Transverse colon (tissue), 4 donors: ENCODE measurements around the gene CAMTA1. TPM values are rescaled to one million over a fixed set of nuclear protein-coding genes. Genes with fewer than 3 reads are reported as not detected.
A peak's percentile ranks its signal among the peaks of the same experiment; 100 is the strongest.

Source experiments
- DNase-seq: peaks from one replicate; pipeline ENCODE4 v3.0.0-alpha.2; 2019
- H3K27ac ChIP-seq, 4 donors: fragments of 200-600 bp; sonication (generic); 2 replicates each; pipeline ENCODE4 v1.5.1; 2016 to 2018; ENCODE audit warnings: inconsistent platforms in 4 of 4
- H3K27me3 ChIP-seq: fragments of 200-600 bp; sonication (generic); 2 replicates; pipeline ENCODE4 v1.5.1; 2017; ENCODE audit warnings: inconsistent platforms
- H3K36me3 ChIP-seq, 4 donors: fragments of 200-600 bp; sonication (generic); 2 replicates each; pipeline ENCODE4 v1.5.1; 2017 to 2019; ENCODE audit warnings: inconsistent platforms in 4 of 4
- H3K4me1 ChIP-seq, 4 donors: fragments of 200-600 bp; sonication (generic); 2 replicates each; pipeline ENCODE4 v1.5.1; 2017 to 2020; ENCODE audit warnings: inconsistent platforms in 4 of 4
- H3K4me3 ChIP-seq, 4 donors: fragments of 200-600 bp; sonication (generic); 1 replicate in 1 of 4; 2 replicates in 3 of 4; pipeline versions ENCODE4 v1.5.1 to v1.6.1; 2017 to 2019; ENCODE audit warnings: inconsistent platforms in 4 of 4
- H3K9me3 ChIP-seq, 2 donors: fragments of 200-600 bp; sonication (generic); 2 replicates each; pipeline ENCODE4 v1.5.1; 2017 to 2019; ENCODE audit warnings: inconsistent platforms in 2 of 2
- EP300 ChIP-seq: sonication (generic); formaldehyde crosslinking; IDR thresholded peaks from one replicate; pipeline ENCODE4 v1.6.1; 2017; ENCODE audit warnings: antibody characterized with exemption, low read depth
- POLR2A ChIP-seq: fragments of 450-650 bp; IDR thresholded peaks from one replicate; pipeline ENCODE4 v1.6.1; 2016; ENCODE audit warnings: antibody characterized with exemption, mild to moderate bottlenecking, moderate library complexity
- POLR2AphosphoS5 ChIP-seq, 3 donors: sonication (generic); formaldehyde crosslinking; IDR thresholded peaks; one replicate each; pipeline ENCODE4 v1.6.1; 2016; ENCODE audit warnings: antibody characterized with exemption in 3 of 3
- WGBS, 2 donors: methylation state at CpG; one replicate each; pipeline ENCODE4 v1.1.5; 2018; ENCODE audit warnings: low coverage in 1 of 2; 5-methylcytosine and 5-hydroxymethylcytosine counted together
- in situ Hi-C, 4 donors: fragments of 200-750 bp; cut with MboI; loops; one replicate each; pipeline versions ENCODE4 v1.15.0 to v1.15.1; 2017; ENCODE audit warnings: low sequenced_read_pairs in 3 of 4, low pct_ligation_motif_present in 1 of 4, low pct_unique_long_range_greater_than_20kb in 1 of 4
- intact Hi-C: fragments of 100-400 bp; cut with DNase I; formaldehyde crosslinking; loops from one replicate; pipeline ENCODE4 v1.15.1; 2023; ENCODE audit warnings: low total_unique reads
- total RNA-seq, 4 donors: library from RNA; depleted of rRNA; stranded (reverse); fragments of >200 nt; gene quantifications; one replicate each; pipeline ENCODE4 v1.1.0, GENCODE V29; 2016
- TF ChIP-seq, protein P1 (sequence below), 5 experiments: fragments of 200-600 bp in 3 of 5; fragments of 450-650 bp in 2 of 5; sonication (generic) in 3 of 5; IDR thresholded peaks; 1 replicate in 2 of 5; 2 replicates in 3 of 5; pipeline ENCODE4 v1.5.1; 2016 to 2017; ENCODE audit warnings: antibody characterized with exemption in 5 of 5, inconsistent platforms in 3 of 5, mild to moderate bottlenecking in 2 of 5, moderate library complexity in 1 of 5

The CAMTA1 gene
- total RNA-seq, 4 donors from 2014 or later = 93.8 to 268 (median 130) TPM

DNA sequence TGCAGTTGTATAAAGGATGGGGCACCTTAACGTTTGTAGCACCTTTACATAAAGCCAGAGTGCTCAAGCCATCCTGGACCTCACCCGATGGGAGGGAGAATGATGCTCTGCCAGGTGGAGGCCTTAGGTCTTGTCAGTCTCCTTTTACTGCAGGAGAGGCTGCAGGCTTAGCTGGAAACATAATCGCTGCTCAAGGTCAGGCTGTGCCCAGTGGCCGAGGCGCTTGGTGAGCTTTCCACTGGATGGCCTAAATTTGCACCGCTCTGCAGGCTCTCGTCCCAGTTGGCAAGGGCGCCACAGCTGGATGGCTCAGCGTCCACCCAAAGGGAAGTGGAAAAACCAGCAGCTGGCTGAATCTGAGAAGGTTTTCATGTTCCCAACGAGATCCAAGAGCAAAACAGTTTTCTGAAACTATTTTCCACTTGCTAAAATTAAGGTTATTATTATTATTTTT, 438.9 kb downstream of the CAMTA1 start:
- no peak for TF ChIP-seq POLR2A
- H3K9me3 ChIP-seq = no peaks in the 10 kb centered on the region
- H3K27me3 ChIP-seq = no peaks in the 10 kb centered on the region
- no peak overlapping the region for H3K4me3 ChIP-seq
- no peak for DNase-seq
- H3K36me3 ChIP-seq = no peaks in the 10 kb centered on the region
- WGBS, 2 donors = 71 to 76% methylated on average over 5 to 10 of the region's 10 CpGs
- intact Hi-C loops = no loop called here
- no peaks in the 10 kb centered on the region for H3K4me1 ChIP-seq
- H3K27ac ChIP-seq = no peak overlapping the region
- in situ Hi-C loops = loop anchor here (10.0 to 25.0 kb wide), 3 partner anchors 413 to 512 kb away; partner anchors contain the start of gene DNAJC11 (in 3 of the 4)

DNA sequence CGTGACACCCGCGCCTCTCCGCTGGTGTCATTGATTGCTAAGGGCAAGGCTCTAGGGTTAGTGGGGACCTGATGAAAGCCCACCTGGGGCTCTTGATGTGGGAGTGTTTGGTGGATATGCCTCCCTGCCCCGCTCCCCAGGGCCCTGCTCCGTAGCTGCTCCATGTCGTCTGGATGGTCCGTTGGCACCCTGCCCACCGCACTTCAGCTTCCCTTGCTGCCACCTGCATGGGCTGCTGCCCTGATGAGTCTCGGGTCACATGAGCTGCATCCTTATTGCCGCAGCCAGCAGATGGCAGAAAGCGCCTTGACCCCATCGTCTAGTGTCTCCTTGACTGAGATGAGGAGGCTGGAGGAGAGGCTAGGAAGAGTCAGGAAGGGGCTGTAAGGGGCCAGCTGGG, 439.4 kb downstream of the CAMTA1 start:
- Histone ChIP-seq H3K4me1 (no peaks in the 10 kb centered on the region), H3K36me3 (no peaks in the 10 kb centered on the region), H3K9me3 (no peaks in the 10 kb centered on the region), H3K27me3 (no peaks in the 10 kb centered on the region), H3K4me3 (no peak overlapping the region), H3K27ac (no peak overlapping the region)
- in situ Hi-C loops (loop anchor here (10.0 to 25.0 kb wide), 3 partner anchors 413 to 512 kb away; partner anchors contain the start of gene DNAJC11 (in 3 of the 4)), intact Hi-C loops (no loop called here)
- TF ChIP-seq, protein P1, sequence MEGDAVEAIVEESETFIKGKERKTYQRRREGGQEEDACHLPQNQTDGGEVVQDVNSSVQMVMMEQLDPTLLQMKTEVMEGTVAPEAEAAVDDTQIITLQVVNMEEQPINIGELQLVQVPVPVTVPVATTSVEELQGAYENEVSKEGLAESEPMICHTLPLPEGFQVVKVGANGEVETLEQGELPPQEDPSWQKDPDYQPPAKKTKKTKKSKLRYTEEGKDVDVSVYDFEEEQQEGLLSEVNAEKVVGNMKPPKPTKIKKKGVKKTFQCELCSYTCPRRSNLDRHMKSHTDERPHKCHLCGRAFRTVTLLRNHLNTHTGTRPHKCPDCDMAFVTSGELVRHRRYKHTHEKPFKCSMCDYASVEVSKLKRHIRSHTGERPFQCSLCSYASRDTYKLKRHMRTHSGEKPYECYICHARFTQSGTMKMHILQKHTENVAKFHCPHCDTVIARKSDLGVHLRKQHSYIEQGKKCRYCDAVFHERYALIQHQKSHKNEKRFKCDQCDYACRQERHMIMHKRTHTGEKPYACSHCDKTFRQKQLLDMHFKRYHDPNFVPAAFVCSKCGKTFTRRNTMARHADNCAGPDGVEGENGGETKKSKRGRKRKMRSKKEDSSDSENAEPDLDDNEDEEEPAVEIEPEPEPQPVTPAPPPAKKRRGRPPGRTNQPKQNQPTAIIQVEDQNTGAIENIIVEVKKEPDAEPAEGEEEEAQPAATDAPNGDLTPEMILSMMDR (IDR thresholded peaks at IDR 0.05) = peak in 4 of 5 experiments; percentile 17 to 49 (median 30)
- TF ChIP-seq POLR2A (no peak), EP300 (no peak)
- DNase-seq = peak; percentile 38
- WGBS, 2 donors = 59% methylated on average over 13 of the region's 13 CpGs; no CpG with 5 or more reads in 1 of the 2 donors

DNA sequence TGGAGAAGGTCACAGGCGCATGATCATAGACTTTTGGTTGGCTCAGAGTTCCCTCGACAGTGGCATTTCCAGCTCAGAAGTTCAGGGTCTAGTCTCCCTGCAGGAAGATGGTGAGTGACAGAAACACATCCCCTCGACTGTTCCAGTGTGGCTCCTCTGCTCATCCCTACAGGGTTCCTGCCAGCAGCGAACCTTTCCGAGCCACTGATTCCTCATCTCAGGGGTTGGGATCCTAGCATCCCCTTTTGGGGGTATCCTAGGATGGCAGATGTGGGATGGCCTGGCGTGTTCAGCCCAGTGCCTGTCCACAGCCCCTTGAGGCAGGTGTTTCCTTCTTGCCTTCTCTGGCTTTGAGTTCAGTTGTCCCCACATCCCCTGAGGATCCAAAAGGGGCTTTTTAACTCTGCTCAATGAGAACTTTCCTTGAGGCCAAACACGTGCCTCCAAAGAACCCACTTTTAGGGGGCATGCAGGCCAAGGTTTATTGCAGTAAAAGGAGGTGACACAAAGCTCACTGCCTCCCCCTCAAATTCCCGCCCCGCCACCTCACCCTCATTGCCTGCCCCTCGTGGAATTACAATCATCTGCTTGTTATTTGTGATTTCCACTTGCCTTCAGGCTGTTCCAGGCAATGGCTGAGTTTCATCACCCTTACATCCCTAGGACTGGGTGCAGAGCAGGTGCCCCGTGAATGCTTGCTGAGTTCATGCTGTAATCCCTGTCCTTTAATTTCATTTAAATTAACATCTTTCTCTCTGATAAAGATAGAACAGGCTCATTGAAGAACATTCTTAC, 440.7 kb downstream of the CAMTA1 start:
- no peaks in the 10 kb centered on the region for H3K36me3 ChIP-seq
- H3K4me1 ChIP-seq = no peaks in the 10 kb centered on the region
- no peak overlapping the region for H3K27ac ChIP-seq
- DNase-seq = no peak
- H3K27me3 ChIP-seq = no peaks in the 10 kb centered on the region
- intact Hi-C loops = no loop called here
- no peak overlapping the region for H3K4me3 ChIP-seq
- TF ChIP-seq, protein P1 (IDR thresholded peaks at IDR 0.05) = no peak
- no peak for TF ChIP-seq POLR2A
- no peak for TF ChIP-seq POLR2AphosphoS5 (IDR thresholded peaks at IDR 0.05)
- TF ChIP-seq EP300 = no peak
- WGBS, 2 donors = 78 to 84% methylated on average over 4 to 11 of the region's 11 CpGs
- in situ Hi-C loops = loop anchor here in 1 of 4 donors (10.0 kb wide), 1 partner anchor 419 kb away; no protein-coding TSS in a partner anchor
- no peaks in the 10 kb centered on the region for H3K9me3 ChIP-seq

DNA sequence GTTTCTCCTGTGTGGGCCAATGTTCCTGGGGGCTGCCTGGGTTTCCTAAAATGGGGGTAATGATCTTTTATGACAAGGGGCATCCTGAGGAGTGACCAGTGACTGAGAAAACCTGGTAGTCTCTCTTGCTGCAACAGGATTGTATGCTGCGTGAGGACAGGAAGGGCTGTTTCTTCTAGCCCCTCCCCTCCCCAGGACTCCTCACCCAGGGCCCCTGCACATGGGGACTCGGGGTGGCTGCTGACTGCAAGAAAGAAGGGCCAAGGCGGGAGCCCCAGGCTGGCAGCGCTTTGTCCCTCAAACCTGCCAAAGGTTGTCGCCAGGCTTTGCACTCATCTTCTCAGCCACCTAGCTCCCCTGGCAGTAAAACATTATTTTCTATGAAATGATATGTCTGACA, 442.4 kb downstream of the CAMTA1 start:
- intact Hi-C loops (no loop called here), in situ Hi-C loops (loop anchor here in 1 of 4 donors (10.0 kb wide), 1 partner anchor 417 kb away; no protein-coding TSS in a partner anchor)
- TF ChIP-seq POLR2AphosphoS5 (IDR thresholded peaks at IDR 0.05) (no peak), POLR2A (no peak), EP300 (no peak)
- TF ChIP-seq, protein P1 (IDR thresholded peaks at IDR 0.05) = no peak
- H3K9me3 ChIP-seq = no peaks in the 10 kb centered on the region
- no peak overlapping the region for H3K4me3 ChIP-seq
- H3K36me3 ChIP-seq = no peaks in the 10 kb centered on the region
- 89 to 93% methylated on average over 3 to 5 of the region's 5 CpGs for WGBS, 2 donors
- DNase-seq = no peak
- no peak overlapping the region for H3K27ac ChIP-seq
- no peaks in the 10 kb centered on the region for H3K27me3 ChIP-seq
- H3K4me1 ChIP-seq = no peaks in the 10 kb centered on the region
